ENCODE data around the gene KLHDC10.

The KLHDC10 gene

DNA sequence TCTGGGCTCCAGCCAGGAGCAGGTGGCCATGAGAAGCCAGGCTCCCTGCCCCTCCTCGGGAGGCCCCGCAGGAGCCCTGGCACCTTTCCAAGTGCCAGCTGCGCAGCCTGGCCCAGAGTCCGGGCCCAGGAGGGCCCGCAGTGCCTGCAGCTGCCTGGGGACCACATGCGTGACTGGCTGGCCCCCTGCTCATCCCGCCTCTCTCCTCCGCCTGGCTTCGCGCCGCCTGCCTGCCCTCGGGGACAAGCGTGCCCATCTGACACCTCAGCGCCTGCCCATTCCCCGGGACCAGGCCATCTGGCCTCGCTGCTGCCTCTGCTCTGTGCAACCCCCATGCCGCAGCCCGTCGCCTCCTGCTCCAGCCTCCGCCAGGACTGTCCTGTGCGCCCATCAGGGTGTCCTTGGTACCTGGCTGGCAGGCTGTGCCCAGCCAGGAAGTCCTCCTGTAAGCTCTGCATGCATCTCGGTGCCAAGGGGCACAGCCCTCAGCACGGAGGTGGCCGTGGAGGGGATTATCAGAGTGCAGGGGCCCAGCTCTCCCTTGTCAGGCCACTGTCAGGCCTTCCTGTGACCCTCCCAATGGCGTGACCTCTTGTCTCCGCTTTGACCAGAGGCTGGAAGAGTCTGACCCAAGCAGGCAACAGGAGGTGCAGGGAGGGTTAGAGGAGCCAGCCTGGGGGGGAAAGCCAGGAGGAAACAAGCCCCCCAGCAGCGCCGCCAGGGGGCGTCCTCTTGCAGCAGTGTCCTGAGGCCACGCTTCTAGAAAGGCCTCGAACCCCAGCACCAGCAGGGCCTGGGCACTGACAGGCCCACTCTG, 84.4 kb downstream of the KLHDC10 start:
- POLR2A ChIA-PET = no interaction called here
- H3K4me3 ChIP-seq (ENCODE audit: low read depth, low read length) = no peak overlapping the region
- TF ChIP-seq, protein P1, sequence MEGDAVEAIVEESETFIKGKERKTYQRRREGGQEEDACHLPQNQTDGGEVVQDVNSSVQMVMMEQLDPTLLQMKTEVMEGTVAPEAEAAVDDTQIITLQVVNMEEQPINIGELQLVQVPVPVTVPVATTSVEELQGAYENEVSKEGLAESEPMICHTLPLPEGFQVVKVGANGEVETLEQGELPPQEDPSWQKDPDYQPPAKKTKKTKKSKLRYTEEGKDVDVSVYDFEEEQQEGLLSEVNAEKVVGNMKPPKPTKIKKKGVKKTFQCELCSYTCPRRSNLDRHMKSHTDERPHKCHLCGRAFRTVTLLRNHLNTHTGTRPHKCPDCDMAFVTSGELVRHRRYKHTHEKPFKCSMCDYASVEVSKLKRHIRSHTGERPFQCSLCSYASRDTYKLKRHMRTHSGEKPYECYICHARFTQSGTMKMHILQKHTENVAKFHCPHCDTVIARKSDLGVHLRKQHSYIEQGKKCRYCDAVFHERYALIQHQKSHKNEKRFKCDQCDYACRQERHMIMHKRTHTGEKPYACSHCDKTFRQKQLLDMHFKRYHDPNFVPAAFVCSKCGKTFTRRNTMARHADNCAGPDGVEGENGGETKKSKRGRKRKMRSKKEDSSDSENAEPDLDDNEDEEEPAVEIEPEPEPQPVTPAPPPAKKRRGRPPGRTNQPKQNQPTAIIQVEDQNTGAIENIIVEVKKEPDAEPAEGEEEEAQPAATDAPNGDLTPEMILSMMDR (IDR thresholded peaks at IDR 0.05; ENCODE audit: insufficient read depth, low read length, missing control alignments) = peak; percentile 29
- no peak for DNase-seq (ENCODE audit: low read depth, low spot score)
- CTCF ChIA-PET = interaction anchor here (0.9 to 2.4 kb wide), 3 partner anchors 10 to 603 kb away, joined by 3 to 9 read pairs (median 4); no protein-coding TSS in a partner anchor

DNA sequence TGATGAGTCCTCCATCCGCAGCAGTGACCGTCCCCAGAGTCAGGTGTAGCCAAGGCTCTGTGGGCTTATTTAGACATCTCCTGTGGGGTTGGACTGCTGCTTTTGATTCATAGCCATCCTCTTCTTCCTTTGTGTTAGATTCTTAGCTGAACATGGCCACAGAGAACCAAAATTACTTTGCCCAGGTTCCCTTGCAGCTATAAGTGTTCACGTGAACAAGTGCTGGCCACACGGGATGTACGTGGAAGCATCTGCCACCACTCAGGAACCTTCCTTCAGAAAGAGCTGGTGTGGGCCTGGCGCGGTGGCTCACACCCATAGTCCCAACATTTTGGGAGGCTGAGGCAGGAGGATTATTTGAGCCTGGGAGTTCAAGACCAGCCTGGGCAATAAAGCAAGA, 85.8 kb downstream of the KLHDC10 start:
- ChIA-PET POLR2A (no interaction called here), CTCF (interaction anchor here (1.5 to 2.4 kb wide), 2 partner anchors 9 to 15 kb away, joined by 4 to 9 read pairs; no protein-coding TSS in a partner anchor)
- H3K4me3 ChIP-seq (ENCODE audit: low read depth, low read length) = no peak overlapping the region
- DNase-seq (ENCODE audit: low read depth, low spot score) = no peak
- TF ChIP-seq, protein P1 (IDR thresholded peaks at IDR 0.05; ENCODE audit: insufficient read depth, low read length, missing control alignments) = no peak

DNA sequence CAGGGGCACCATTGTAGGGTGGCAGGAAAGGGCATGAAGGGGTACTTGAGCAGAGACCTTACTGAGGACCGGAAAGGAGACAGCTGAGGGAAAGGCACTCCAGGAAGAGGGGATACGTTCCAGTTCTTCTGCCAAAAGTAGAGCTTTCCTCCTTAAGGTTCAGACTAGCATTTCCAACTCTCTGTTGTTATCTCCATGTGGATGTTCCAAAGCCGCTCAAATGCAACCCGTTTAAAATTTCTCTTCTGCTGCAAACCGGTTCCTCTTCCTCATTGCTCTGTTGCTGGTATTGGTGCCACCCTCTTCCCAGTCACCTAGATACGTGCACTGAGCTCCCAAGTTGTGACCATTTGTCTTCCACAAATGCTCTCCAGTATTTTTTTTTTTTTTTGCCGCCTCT, 87.4 kb downstream of the KLHDC10 start:
- CTCF ChIA-PET = no interaction called here
- no peak overlapping the region for H3K4me3 ChIP-seq (ENCODE audit: low read depth, low read length)
- DNase-seq (ENCODE audit: low read depth, low spot score) = no peak
- POLR2A ChIA-PET = interaction anchor here (0.7 kb wide), 1 partner anchor 192 kb away, joined by 3 read pairs; no protein-coding TSS in a partner anchor
- TF ChIP-seq, protein P1 (IDR thresholded peaks at IDR 0.05; ENCODE audit: insufficient read depth, low read length, missing control alignments) = no peak

DNA sequence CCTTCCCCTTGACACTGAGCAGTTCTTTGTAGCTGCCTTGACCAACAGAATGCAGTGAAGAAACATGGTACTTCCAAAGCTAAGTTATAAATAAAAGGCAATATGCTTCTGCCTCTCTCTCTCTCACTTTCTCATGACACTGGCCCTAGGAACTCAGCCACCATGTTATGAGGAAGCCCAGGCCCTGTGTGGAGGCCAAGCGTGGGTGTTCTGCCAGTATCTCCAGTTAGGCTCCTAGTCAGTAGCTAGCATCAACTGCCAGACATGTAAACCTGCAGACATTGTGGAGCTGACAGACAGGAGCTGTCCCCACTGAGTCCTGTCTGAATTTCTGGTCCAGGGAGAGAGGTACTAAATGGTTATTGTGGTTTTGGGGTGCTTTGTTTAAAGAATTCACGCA, 89.7 kb downstream of the KLHDC10 start:
- H3K4me3 ChIP-seq (ENCODE audit: low read depth, low read length) = no peak overlapping the region
- CTCF ChIA-PET = interaction anchor here (1.5 kb wide), 1 partner anchor 672 kb away, joined by 3 read pairs; no protein-coding TSS in a partner anchor
- POLR2A ChIA-PET = no interaction called here
- TF ChIP-seq, protein P1 (IDR thresholded peaks at IDR 0.05; ENCODE audit: insufficient read depth, low read length, missing control alignments) = no peak
- DNase-seq (ENCODE audit: low read depth, low spot score) = no peak

DNA sequence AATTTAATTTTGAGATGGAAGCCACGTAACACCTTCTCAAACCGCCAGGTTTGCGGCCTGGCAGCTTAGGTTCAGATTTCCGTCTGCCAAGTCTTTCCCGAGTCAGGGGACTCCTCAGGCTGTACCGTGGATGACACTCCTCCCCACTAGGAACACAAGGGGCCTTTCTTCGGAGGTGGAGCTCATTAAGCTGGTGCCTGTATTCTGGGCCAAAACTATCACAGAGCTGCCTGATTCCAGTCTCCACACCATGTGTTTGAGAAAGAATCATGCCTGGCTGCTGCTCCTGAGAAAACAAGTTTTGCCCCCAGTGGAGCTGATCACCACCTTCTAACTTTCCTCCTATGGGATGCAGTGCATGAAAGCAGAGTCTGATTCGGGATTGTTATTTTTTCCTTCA, 90.1 kb downstream of the KLHDC10 start:
- CTCF ChIA-PET = interaction anchor here (1.5 kb wide), 1 partner anchor 672 kb away, joined by 3 read pairs; no protein-coding TSS in a partner anchor
- H3K4me3 ChIP-seq (ENCODE audit: low read depth, low read length) = no peak overlapping the region
- DNase-seq (ENCODE audit: low read depth, low spot score) = no peak
- TF ChIP-seq, protein P1 (IDR thresholded peaks at IDR 0.05; ENCODE audit: insufficient read depth, low read length, missing control alignments) = no peak
- POLR2A ChIA-PET = no interaction called here

DNA sequence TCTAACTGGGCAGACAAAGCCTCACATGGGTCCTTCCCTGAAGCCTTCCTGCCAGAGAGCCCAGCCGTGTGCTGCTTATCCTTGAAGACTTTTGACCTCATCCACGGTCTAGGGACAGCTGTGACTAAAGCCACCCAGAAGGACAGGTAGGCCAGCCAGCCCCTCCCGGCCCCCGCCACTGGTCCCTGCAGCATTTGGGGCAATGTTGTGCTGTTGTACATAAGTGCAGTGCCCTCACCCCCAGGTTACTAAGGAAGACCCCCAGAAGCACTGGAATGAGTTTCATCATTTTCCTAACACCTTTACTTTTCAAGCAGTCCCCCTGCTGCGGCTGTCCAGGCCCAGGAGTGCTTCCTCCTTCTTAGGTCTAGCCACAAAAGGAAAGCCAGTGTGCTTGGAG, 91.9 kb downstream of the KLHDC10 start:
- DNase-seq (ENCODE audit: low read depth, low spot score) = no peak
- TF ChIP-seq, protein P1 (IDR thresholded peaks at IDR 0.05; ENCODE audit: insufficient read depth, low read length, missing control alignments) = no peak
- no peak overlapping the region for H3K4me3 ChIP-seq (ENCODE audit: low read depth, low read length)
- CTCF ChIA-PET = interaction anchor here (1.0 to 1.3 kb wide), 3 partner anchors 32 to 596 kb away, joined by 3 read pairs; no protein-coding TSS in a partner anchor
- POLR2A ChIA-PET = no interaction called here
